Esophagus muscularis mucosa (tissue), 4 donors: Measurements from ENCODE around the gene SETD2.

ENCODE experiments used
- CTCF ChIP-seq, 3 experiments: fragments of 200-600 bp in 2 of 3; fragments of 450-650 bp in 1 of 3; sonication (generic) in 2 of 3; IDR thresholded peaks; one replicate each; pipeline ENCODE4 v1.5.1; 2017 to 2019; ENCODE audit warnings: antibody characterized with exemption in 3 of 3, mild to moderate bottlenecking in 2 of 3, moderate library complexity in 1 of 3
- EP300 ChIP-seq: sonication (generic); formaldehyde crosslinking; IDR thresholded peaks from one replicate; pipeline ENCODE4 v1.6.1; 2017; ENCODE audit warnings: antibody characterized with exemption
- POLR2A ChIP-seq: fragments of 450-650 bp; IDR thresholded peaks from one replicate; pipeline ENCODE4 v1.6.1; 2017; ENCODE audit warnings: antibody characterized with exemption, moderate library complexity, mild to moderate bottlenecking, low read depth

GRCh38 chr3:47054412-47054811 lies 109.5 kb downstream of the SETD2 start:
- no peak for TF ChIP-seq EP300
- no peak for TF ChIP-seq CTCF (IDR thresholded peaks at IDR 0.05)
- TF ChIP-seq POLR2A = no peak
